Placental pericyte (primary cell): Measurements from ENCODE around the gene NBPF9. TPM values are rescaled to one million over a fixed set of nuclear protein-coding genes. Genes with fewer than 3 reads are reported as not detected.

Experiments used
- total RNA-seq: library from RNA; depleted of rRNA; stranded (reverse); fragments of >200 nt; gene quantifications from 2 replicates; pipeline ENCODE4 v1.2.3, GENCODE V29; 2012

The NBPF9 gene, protein sequence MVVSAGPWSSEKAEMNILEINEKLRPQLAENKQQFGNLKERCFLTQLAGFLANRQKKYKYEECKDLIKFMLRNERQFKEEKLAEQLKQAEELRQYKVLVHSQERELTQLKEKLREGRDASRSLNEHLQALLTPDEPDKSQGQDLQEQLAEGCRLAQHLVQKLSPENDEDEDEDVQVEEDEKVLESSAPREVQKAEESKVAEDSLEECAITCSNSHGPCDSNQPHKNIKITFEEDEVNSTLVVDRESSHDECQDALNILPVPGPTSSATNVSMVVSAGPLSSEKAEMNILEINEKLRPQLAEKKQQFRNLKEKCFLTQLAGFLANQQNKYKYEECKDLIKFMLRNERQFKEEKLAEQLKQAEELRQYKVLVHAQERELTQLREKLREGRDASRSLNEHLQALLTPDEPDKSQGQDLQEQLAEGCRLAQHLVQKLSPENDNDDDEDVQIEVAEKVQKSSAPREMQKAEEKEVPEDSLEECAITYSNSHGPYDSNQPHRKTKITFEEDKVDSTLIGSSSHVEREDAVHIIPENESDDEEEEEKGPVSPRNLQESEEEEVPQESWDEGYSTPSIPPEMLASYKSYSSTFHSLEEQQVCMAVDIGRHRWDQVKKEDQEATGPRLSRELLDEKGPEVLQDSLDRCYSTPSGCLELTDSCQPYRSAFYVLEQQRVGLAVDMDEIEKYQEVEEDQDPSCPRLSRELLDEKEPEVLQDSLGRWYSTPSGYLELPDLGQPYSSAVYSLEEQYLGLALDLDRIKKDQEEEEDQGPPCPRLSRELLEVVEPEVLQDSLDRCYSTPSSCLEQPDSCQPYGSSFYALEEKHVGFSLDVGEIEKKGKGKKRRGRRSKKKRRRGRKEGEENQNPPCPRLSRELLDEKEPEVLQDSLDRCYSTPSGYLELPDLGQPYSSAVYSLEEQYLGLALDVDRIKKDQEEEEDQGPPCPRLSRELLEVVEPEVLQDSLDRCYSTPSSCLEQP (N-terminal part only)
- total RNA-seq, result 21.2 and 24.7 TPM in 2 replicates

GRCh38 chr1:149103109-149104081 is at the start of gene NBPF9:
NBPF9 (minus strand) TSS chr1:149103551; CDS start chr1:149082139, 21,412 bp downstream.

